ENCODE measurements around the gene KYAT1. TPM values are rescaled to one million over a fixed set of nuclear protein-coding genes. Genes with fewer than 3 reads are reported as not detected.

The KYAT1 gene
- polyA plus RNA-seq, 2 of the 4 experiments (the other 2 are of a cell fraction), result 8.4 to 10.0 TPM

- ATAC-seq, result peak; percentile 97 to 98
- POLR2A ChIA-PET, result interaction anchor here (0.6 to 1.5 kb wide), 2 partner anchors 26 to 31 kb away, joined by 4 to 6 read pairs; partner anchors contain the start of gene ENDOG
- Histone ChIP-seq H3K4me3 (peak within 1 kb of the TSS; percentile 83), H3K9me3 (no peaks in the 10 kb centered on the region), H3K4me2 (peak within 1 kb of the TSS; percentile 74), H3K4me1 (peaks cover 14% of the 10 kb centered on the region), H3K27ac (peak within 1 kb of the TSS; percentile 82 to 99)
- WGBS (ENCODE audit: missing lambda C conversion rate), result 17% methylated on average over 43 of the region's 64 CpGs
- no peak for FAIRE-seq
- DNase-seq (ENCODE audit: low read depth in 1 of 2, low spot score in 1 of 2), result peak; percentile 88 to 94
- TF ChIP-seq MAX (IDR thresholded peaks at IDR 0.05) (peak; percentile 98), RAD21 (conservative IDR thresholded peaks at IDR 0.05 in 1 of 2, IDR thresholded peaks at IDR 0.05 in 1 of 2) (peak in 1 of 2 experiments; percentile 30; a peak in 1 of 5 replicates), EP300 (IDR thresholded peaks at IDR 0.05) (peak in 1 of 2 experiments; percentile 40; a peak in 1 of 5 replicates), RFX5 (IDR thresholded peaks at IDR 0.05) (no peak), FOSL2 (IDR thresholded peaks at IDR 0.05) (no peak), FOSL2 (CRISPR knock-in tag; IDR thresholded peaks at IDR 0.05) (no peak), JUN (IDR thresholded peaks at IDR 0.05) (peak; percentile 51 to 89; a peak in 4 of 5 replicates), RNF2 (IDR thresholded peaks at IDR 0.05; ENCODE audit: borderline replicate concordance, low read depth) (no peak), USF2 (IDR thresholded peaks at IDR 0.05) (peak; percentile 88), ZC3H11A (IDR thresholded peaks at IDR 0.05) (no peak), SMC3 (IDR thresholded peaks at IDR 0.05) (0 out of 3 replicates have a peak, but pooled peaks have one; percentile 21), NPAS2 (CRISPR knock-in tag; IDR thresholded peaks at IDR 0.05; ENCODE audit: borderline replicate concordance) (peak; percentile 83), CHD2 (IDR thresholded peaks at IDR 0.05; ENCODE audit: low read length, partially characterized antibody) (peak; percentile 12), PHF8 (IDR thresholded peaks at IDR 0.05; ENCODE audit: borderline replicate concordance, low read depth) (peak; percentile 59), BCL3 (IDR thresholded peaks at IDR 0.05) (peak; percentile 69; the same call in 1 of the 3 replicates), BHLHE40 (IDR thresholded peaks at IDR 0.05; ENCODE audit: low read depth, low read length) (peak; percentile 89), KDM5A (IDR thresholded peaks at IDR 0.05) (no peak), MAZ (IDR thresholded peaks at IDR 0.05; ENCODE audit: borderline replicate concordance, low read depth, low read length) (peak; percentile 90; the same call in 1 of the 2 replicates), TFCP2L1 (CRISPR knock-in tag; IDR thresholded peaks at IDR 0.05) (no peak), POLR2AphosphoS2 (conservative IDR thresholded peaks at IDR 0.05; ENCODE audit: low read length) (no peak), GATA3 (IDR thresholded peaks at IDR 0.05; ENCODE audit: borderline replicate concordance) (peak; percentile 31; the same call in 1 of the 2 replicates), E2F6 (IDR thresholded peaks at IDR 0.05; ENCODE audit: borderline replicate concordance, low read depth) (peak; percentile 98), CEBPB (IDR thresholded peaks at IDR 0.05) (peak; percentile 85 to 91), CBX8 (IDR thresholded peaks at IDR 0.05) (no peak), PBX3 (IDR thresholded peaks at IDR 0.05) (peak; percentile 48; the same call in 1 of the 2 replicates), POLR2A (IDR thresholded peaks at IDR 0.05; ENCODE audit: low read length) (peak; percentile 69), HMGXB4 (CRISPR knock-in tag; IDR thresholded peaks at IDR 0.05; ENCODE audit: borderline replicate concordance) (no peak)
- CTCF ChIA-PET, result interaction anchor here (1.1 kb wide), 1 partner anchor 112 kb away, joined by 3 read pairs; no protein-coding TSS in a partner anchor
Measured at GRCh38 chr9:128786681-128787601, 94.8 kb downstream of the KYAT1 start, which contains the start of gene TBC1D13. TBC1D13 (plus strand) TSS chr9:128787253; CDS start chr9:128787354, 101 bp downstream.
